ES-I3 (cell line): Measurements from ENCODE around the gene HIRIP3.

Experiments
- H3K36me3 ChIP-seq: 2 replicates; pipeline ENCODE4 v1.6.1; 2013; ENCODE audit warnings: mild to moderate bottlenecking, low read length, control low read depth, moderate library complexity; ENCODE audit not compliant: insufficient read depth
- H3K4me1 ChIP-seq: 2 replicates; pipeline ENCODE4 v1.6.1; 2013; ENCODE audit warnings: mild to moderate bottlenecking, control low read depth, low read length; ENCODE audit not compliant: insufficient read depth
- H3K9ac ChIP-seq: 2 replicates; pipeline ENCODE4 v1.6.1; 2013; ENCODE audit warnings: low read depth, mild to moderate bottlenecking, low read length, moderate library complexity
- H3K9me3 ChIP-seq: 2 replicates; pipeline ENCODE4 v1.6.1; 2013; ENCODE audit warnings: mild to moderate bottlenecking, low read length, moderate library complexity; ENCODE audit not compliant: control insufficient read depth, insufficient read depth

The HIRIP3 gene

DNA sequence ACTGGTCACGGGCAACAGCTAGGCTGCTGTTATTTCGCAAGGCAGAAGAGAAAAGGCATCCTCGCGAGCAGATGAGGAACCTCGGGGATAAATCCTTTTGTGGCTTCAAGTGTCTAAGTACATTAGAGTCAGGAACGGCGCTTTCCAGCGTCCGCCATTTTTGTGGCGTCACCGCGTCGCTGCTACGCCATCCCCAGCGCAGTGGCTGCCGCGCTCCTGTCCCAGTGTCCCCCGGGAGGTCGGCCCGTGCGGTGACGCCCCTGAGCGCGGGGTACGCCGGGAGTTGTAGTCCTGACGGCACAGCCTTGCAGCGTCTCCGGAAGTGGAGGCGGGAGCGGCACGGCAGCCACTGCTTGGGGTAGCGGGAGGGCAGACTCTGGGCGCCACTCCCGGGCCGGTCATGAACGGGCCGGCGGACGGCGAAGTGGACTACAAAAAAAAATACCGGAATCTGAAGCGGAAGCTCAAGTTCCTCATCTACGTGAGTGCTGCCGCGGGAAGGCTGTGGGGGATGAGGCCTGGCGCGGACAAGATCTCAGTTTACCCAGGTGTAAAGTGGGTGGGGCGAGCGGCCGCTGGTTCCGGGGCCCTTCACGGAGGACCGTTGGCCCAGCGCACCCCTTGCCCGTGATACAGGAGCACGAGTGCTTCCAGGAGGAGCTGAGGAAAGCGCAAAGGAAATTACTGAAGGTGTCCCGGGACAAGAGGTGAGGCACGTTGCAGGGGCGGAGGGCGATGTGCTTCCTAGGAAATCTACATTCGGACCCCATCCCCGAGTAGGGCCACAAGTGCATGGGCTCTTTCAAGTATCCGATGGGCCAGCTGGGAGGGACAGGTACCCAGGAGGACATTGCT is 721 bp upstream of the HIRIP3 start, which contains the start of gene INO80E:
Gene INO80E (plus strand): TSS at position 331 of the 855 bp plus-strand sequence. CDS start 70 bp downstream, at position 401.
- Histone ChIP-seq H3K4me1 (no peaks in the 10 kb centered on the region; the same call in 1 of the 2 replicates), H3K36me3 (peaks cover 4% of the 10 kb centered on the region; the same call in 1 of the 2 replicates), H3K9me3 (no peaks in the 10 kb centered on the region), H3K9ac (peak within 1 kb of the TSS; percentile 65)

GRCh38 chr16:29994600-29995323 is 655 bp downstream of the HIRIP3 start:
- Histone ChIP-seq H3K36me3 (peaks cover 4% of the 10 kb centered on the region; the same call in 1 of the 2 replicates), H3K4me1 (no peaks in the 10 kb centered on the region; the same call in 1 of the 2 replicates), H3K9ac (peak overlapping the region; percentile 65), H3K9me3 (no peaks in the 10 kb centered on the region)

- Histone ChIP-seq H3K9ac (no peak overlapping the region), H3K9me3 (no peaks in the 10 kb centered on the region), H3K36me3 (peaks cover 4% of the 10 kb centered on the region; the same call in 1 of the 2 replicates), H3K4me1 (no peaks in the 10 kb centered on the region; the same call in 1 of the 2 replicates)
Observed at GRCh38 chr16:29993903-29994599, 1.4 kb downstream of the HIRIP3 start.

DNA sequence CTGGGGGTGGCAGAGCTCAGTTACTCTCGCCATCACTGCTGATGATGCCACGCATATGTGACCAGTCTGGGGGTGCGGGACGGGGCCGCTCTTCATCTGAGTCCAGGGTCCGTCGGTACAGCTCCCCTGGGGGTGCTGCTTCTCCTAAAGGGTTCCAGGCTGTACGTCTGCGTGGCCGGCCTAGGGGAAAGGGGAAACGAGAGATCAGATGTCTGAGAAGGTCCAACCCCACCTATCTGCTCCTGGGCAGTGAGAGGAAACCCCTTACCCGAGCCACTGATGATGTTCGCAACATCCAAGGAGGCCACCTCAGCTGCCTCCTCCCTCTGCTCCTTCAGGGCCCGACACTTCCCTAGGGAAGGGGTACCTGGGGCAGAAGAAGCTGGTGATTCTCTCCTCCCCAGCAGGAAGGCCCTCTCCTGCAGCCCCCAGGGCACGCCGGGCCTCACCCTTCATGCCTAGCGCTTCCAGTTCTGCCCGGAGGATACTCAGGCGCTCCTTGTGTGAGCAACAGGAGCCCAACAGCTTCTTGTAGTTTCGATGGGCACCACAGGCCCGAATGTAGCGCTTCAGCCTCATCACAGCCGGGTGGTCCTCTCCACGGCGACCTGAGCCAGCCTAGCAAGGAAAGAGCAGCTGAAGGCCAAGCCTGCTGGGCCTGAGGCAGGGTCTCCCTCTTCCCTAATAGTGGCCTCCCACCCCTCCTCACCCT is 2.1 kb downstream of the HIRIP3 start:
- Histone ChIP-seq H3K36me3 (peaks cover 4% of the 10 kb centered on the region; the same call in 1 of the 2 replicates), H3K9me3 (no peaks in the 10 kb centered on the region), H3K4me1 (no peaks in the 10 kb centered on the region; the same call in 1 of the 2 replicates), H3K9ac (no peak overlapping the region)

GRCh38 chr16:29992344-29992967 is 3.0 kb downstream of the HIRIP3 start:
- H3K4me1 ChIP-seq = no peaks in the 10 kb centered on the region; the same call in 1 of the 2 replicates
- H3K9me3 ChIP-seq = no peaks in the 10 kb centered on the region
- H3K36me3 ChIP-seq = peaks cover 4% of the 10 kb centered on the region; the same call in 1 of the 2 replicates
- no peak overlapping the region for H3K9ac ChIP-seq

GRCh38 chr16:29991571-29991904 is 3.9 kb downstream of the HIRIP3 start:
- Histone ChIP-seq H3K9ac (no peak overlapping the region), H3K36me3 (peaks cover 4% of the 10 kb centered on the region; the same call in 1 of the 2 replicates), H3K9me3 (no peaks in the 10 kb centered on the region), H3K4me1 (no peaks in the 10 kb centered on the region; the same call in 1 of the 2 replicates)

- no peak overlapping the region for H3K9ac ChIP-seq
- no peaks in the 10 kb centered on the region for H3K9me3 ChIP-seq
- H3K36me3 ChIP-seq = peaks cover 4% of the 10 kb centered on the region; the same call in 1 of the 2 replicates
- no peaks in the 10 kb centered on the region; the same call in 1 of the 2 replicates for H3K4me1 ChIP-seq
Observed at GRCh38 chr16:29990883-29991570, 4.4 kb downstream of the HIRIP3 start.

GRCh38 chr16:29990034-29990433 is 5.4 kb downstream of the HIRIP3 start:
- Histone ChIP-seq H3K9ac (no peak overlapping the region), H3K36me3 (peaks cover 4% of the 10 kb centered on the region; the same call in 1 of the 2 replicates), H3K9me3 (no peaks in the 10 kb centered on the region), H3K4me1 (no peaks in the 10 kb centered on the region; the same call in 1 of the 2 replicates)

GRCh38 chr16:29989111-29989858 is 6.1 kb downstream of the HIRIP3 start:
- Histone ChIP-seq H3K9me3 (no peaks in the 10 kb centered on the region), H3K9ac (no peak overlapping the region), H3K36me3 (peaks cover 4% of the 10 kb centered on the region; the same call in 1 of the 2 replicates), H3K4me1 (no peaks in the 10 kb centered on the region)

DNA sequence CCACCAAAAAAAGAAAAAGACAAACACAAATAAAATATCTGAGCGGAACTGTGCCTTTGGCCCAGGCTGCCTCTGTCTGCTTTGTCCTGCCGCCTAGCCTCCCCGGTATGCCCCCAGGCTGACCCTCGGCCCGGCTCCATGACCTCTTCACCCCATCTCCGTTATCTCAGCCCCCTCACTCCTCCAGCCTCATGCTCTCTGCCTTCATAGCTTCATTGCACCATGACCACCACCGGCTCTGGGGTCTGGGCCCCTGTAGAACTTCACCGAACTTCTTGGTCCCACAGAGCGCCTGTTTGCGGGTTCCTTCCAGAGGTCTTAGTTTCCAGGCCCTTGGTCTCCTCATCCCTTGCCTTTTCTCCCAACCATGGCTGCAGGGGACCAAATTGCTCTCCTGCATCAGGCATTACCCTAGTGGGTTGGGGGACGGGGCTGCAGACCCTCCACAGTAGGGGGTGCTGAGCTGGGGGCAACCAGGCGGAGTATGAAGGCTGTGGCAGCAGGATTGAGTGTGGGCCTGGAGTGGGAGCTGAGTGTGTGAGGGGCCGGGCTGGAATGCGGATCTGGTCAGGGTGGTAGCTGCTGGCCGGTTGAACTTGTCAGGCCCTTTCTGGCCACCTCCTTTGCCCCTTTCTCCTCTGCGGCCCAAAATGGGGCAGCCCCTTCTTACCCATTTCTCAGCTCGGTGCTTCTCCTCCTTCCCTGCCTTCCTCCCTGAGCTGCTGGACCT is 6.9 kb downstream of the HIRIP3 start:
- no peaks in the 10 kb centered on the region for H3K4me1 ChIP-seq
- no peak overlapping the region for H3K9ac ChIP-seq
- no peaks in the 10 kb centered on the region for H3K9me3 ChIP-seq
- H3K36me3 ChIP-seq = peaks cover 4% of the 10 kb centered on the region; the same call in 1 of the 2 replicates

GRCh38 chr16:29987371-29988085 is 7.9 kb downstream of the HIRIP3 start:
- no peaks in the 10 kb centered on the region for H3K9me3 ChIP-seq
- no peak overlapping the region for H3K9ac ChIP-seq
- H3K4me1 ChIP-seq = no peaks in the 10 kb centered on the region
- no peaks in the 10 kb centered on the region; the same call in 1 of the 2 replicates for H3K36me3 ChIP-seq
